Lower lobe of right lung (tissue), 2 donors: Measurements from ENCODE around the gene MRPL43. TPM values are rescaled to one million over a fixed set of nuclear protein-coding genes. Genes with fewer than 3 reads are reported as not detected.
A peak's percentile ranks its signal among the peaks of the same experiment; 100 is the strongest.

ENCODE experiments used
- ATAC-seq, 2 donors: fragments of 200-7000 bp; cut with Tn5 transposase; one replicate each; pipeline ENCODE4 v1.9.1; 2020 to 2022; ENCODE audit warnings: mild to moderate bottlenecking in 2 of 2, moderate library complexity in 2 of 2
- DNase-seq: peaks from one replicate; pipeline ENCODE4 v3.0.0-alpha.2; 2020
- H3K27ac ChIP-seq: fragments of 200-600 bp; one replicate; pipeline ENCODE4 v1.8.0; 2022
- H3K27me3 ChIP-seq: fragments of 200-600 bp; one replicate; pipeline ENCODE4 v1.8.0; 2022; ENCODE audit warnings: low read depth
- H3K36me3 ChIP-seq: fragments of 200-600 bp; one replicate; pipeline ENCODE4 v1.8.0; 2022; ENCODE audit warnings: mild to moderate bottlenecking
- H3K4me1 ChIP-seq: fragments of 200-600 bp; one replicate; pipeline ENCODE4 v1.8.0; 2022
- H3K4me3 ChIP-seq: fragments of 200-600 bp; one replicate; pipeline ENCODE4 v1.8.0; 2022; ENCODE audit warnings: mild to moderate bottlenecking
- H3K9me3 ChIP-seq: fragments of 200-600 bp; one replicate; pipeline ENCODE4 v1.8.0; 2022
- CTCF ChIP-seq: fragments of 200-600 bp; IDR thresholded peaks from one replicate; pipeline ENCODE4 v1.8.0; 2022; ENCODE audit warnings: antibody characterized with exemption, mild to moderate bottlenecking
- intact Hi-C: fragments of 100-400 bp; cut with DNase I; formaldehyde crosslinking; loops from one replicate; pipeline ENCODE4 v1.11.0; 2022
- total RNA-seq: library from RNA; stranded (reverse); fragmentation: NEBNext Ultra II Directional; extraction: Animal tissue kit (Norgen Biotek cat#: 25700); gene quantifications from one replicate; pipeline ENCODE4 v1.2.1, GENCODE V29; 2021
- donor health status: DM: no; HTN: yes; CAD: no; lungs with severe emphysema.

The MRPL43 gene
- total RNA-seq, 1 donor from 2014 or later, result 59.7 TPM

GRCh38 chr10:100972115-100972903, 15.0 kb downstream of the MRPL43 start:
- H3K9me3 ChIP-seq, result no peaks in the 10 kb centered on the region
- no peak for TF ChIP-seq CTCF
- DNase-seq, result no peak
- intact Hi-C loops, result no loop called here
- peaks cover 5% of the 10 kb centered on the region for H3K27me3 ChIP-seq
- no peak overlapping the region for H3K4me3 ChIP-seq
- no peak for ATAC-seq
- peaks cover 17% of the 10 kb centered on the region for H3K4me1 ChIP-seq
- H3K36me3 ChIP-seq, result no peaks in the 10 kb centered on the region
- H3K27ac ChIP-seq, result no peak overlapping the region

GRCh38 chr10:100970914-100971811, 16.1 kb downstream of the MRPL43 start:
- intact Hi-C loops, result no loop called here
- peak; percentile 21 to 24 for ATAC-seq
- H3K4me1 ChIP-seq, result peaks cover 17% of the 10 kb centered on the region
- DNase-seq, result no peak
- no peak overlapping the region for H3K4me3 ChIP-seq
- H3K36me3 ChIP-seq, result no peaks in the 10 kb centered on the region
- TF ChIP-seq CTCF, result no peak
- H3K9me3 ChIP-seq, result no peaks in the 10 kb centered on the region
- no peak overlapping the region for H3K27ac ChIP-seq
- peaks cover 5% of the 10 kb centered on the region for H3K27me3 ChIP-seq

GRCh38 chr10:100970076-100970913, 17.0 kb downstream of the MRPL43 start:
- Histone ChIP-seq H3K9me3 (no peaks in the 10 kb centered on the region), H3K27me3 (peaks cover 5% of the 10 kb centered on the region), H3K4me1 (peaks cover 17% of the 10 kb centered on the region), H3K4me3 (peak overlapping the region; percentile 72), H3K27ac (no peak overlapping the region), H3K36me3 (peaks cover 5% of the 10 kb centered on the region)
- TF ChIP-seq CTCF, result no peak
- ATAC-seq (peak; percentile 63 to 76), DNase-seq (no peak)
- intact Hi-C loops, result no loop called here

- ATAC-seq (peak; percentile 83 to 85), DNase-seq (peak; percentile 60)
- Histone ChIP-seq H3K27me3 (peaks cover 5% of the 10 kb centered on the region), H3K9me3 (no peaks in the 10 kb centered on the region), H3K4me1 (peaks cover 17% of the 10 kb centered on the region), H3K36me3 (peaks cover 10% of the 10 kb centered on the region), H3K4me3 (peak within 1 kb of the TSS; percentile 72), H3K27ac (no peak within 1 kb of the TSS)
- TF ChIP-seq CTCF, result peak; percentile 70
- intact Hi-C loops, result no loop called here
Observed at GRCh38 chr10:100969187-100970075, 17.9 kb downstream of the MRPL43 start, which contains the start of gene SEMA4G. SEMA4G (plus strand) TSS chr10:100969504; CDS start chr10:100972913, 3,409 bp downstream.
